ENCODE results near the gene RPS6KL1.
A peak's percentile ranks its signal among the peaks of the same experiment; 100 is the strongest.

Gene RPS6KL1

GRCh38 chr14:74912111-74912510 is 10.9 kb downstream of the RPS6KL1 start:
- no peak for DNase-seq (ENCODE audit: low read depth in 2 of 2)

- no peak for DNase-seq (ENCODE audit: low read depth in 2 of 2)
These were observed 11.4 kb downstream of the RPS6KL1 start for GRCh38 chr14:74911704-74912103.

- no peak for DNase-seq (ENCODE audit: low read depth in 2 of 2)
These were observed 11.8 kb downstream of the RPS6KL1 start for GRCh38 chr14:74911221-74911620.

DNA sequence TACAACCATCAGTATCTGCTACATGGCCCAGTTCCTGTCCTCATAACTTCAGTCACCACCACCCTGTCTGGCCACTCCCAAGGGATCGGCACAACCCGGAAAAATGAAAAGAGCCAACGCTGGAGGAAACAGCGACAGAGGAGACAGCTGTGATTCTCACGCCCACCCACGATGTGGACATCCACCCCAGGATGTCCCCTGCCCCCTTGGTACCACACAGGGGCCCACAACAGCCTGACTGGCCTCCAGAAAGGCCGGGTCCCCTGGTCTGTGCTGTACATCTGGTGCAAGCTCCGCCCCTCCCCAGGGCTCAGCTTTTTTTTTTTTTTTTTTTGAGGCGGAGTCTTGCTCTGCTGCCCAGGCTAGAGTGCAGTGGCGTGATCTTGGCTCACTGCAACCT is 12.5 kb downstream of the RPS6KL1 start:
- no peak for DNase-seq (ENCODE audit: low read depth in 2 of 2)

DNA sequence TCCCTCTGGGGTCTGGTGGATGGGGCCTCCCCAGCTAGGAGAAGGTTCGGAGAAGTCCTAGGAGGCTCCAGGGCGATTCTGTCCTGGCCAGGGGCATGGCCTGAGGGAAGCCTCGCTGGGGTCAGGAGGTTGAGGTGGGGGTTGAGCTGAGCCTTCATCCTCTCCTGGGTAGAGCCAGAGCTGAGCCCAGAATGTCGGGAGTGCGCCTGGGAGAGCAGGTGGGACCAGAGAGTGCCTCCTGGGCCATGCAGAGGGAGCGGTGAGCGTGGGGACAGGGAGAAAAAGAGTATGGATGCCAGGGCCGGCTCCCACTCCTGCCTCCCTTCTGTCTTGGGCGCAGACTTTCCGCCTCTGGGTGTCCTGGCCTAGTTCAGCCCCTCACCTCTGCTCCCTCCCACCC is 13.1 kb downstream of the RPS6KL1 start:
- DNase-seq (ENCODE audit: low read depth in 2 of 2), result no peak

DNA sequence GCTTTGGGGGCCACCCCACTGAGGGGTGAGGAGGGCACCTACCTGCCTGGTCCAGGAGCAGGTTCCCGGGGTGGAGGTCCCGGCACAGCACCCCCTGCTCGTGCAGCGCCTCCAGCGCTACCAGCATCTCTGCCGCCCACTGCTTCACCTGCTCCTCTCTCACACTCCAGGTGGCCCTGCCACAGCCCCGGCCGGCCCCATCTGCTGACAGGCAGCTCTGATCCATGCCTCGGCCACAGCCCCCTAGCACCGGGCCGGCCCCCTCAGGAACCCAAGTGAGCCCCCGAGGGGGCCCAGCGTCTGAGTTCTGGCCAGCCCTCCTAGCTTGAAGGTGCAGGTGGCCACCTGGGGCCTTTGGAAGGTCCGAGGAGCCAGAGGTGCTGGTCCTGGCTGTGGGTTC is 13.6 kb downstream of the RPS6KL1 start:
- no peak for DNase-seq (ENCODE audit: low read depth in 2 of 2)

GRCh38 chr14:74908861-74909341 is 14.2 kb downstream of the RPS6KL1 start:
- DNase-seq (ENCODE audit: low read depth in 2 of 2), result no peak

DNA sequence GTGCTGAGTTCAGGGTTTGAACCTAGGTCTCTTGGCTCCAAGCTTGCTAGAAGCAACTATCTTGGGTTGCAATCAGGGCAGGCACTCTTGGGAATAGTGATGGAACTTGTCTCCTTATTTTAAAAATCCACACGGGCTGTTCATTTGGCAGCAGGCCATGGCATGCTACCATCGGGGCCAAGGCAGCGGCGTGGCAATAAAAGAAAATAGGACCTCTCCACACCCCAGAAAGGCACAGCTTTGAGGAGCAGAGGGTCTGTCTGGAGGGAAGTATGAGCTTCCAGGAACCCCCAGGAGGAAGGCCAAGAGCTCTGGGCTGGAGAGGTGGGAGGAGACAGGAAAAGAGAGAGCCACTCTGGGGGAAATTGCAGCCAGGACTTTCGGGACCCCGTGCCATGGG is 15.3 kb downstream of the RPS6KL1 start:
- no peak for DNase-seq (ENCODE audit: low read depth in 2 of 2)

GRCh38 chr14:74906925-74907521 is 16.0 kb downstream of the RPS6KL1 start:
- no peak for DNase-seq (ENCODE audit: low read depth in 2 of 2)

DNA sequence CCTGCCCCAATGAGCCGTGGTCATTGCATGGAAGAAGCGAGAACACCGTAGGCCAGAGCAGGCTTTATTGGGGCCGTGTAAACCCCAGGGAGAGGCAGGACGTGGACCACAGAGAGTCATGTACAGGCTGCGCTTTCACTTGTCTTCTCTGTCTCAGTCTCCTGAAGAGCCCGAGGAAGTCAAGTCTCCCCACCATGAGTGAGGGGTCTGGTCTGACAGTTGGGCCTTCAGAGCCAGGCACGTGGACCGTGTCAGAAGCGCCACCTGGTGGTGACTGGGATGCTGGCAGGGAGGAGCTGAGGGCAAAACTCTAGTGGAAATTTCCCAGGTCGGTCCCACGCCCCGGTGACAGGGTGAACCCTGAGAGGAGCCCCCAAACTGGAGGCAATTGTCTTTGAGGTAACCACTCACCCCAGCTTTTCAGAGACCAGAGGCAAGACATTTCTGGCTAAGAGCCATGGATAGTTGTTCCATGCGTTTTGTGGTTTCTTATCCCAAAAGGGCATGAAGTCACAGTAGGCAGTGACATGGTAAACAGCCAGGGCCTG is 17.4 kb downstream of the RPS6KL1 start:
- peak; percentile 49 to 57 for DNase-seq (ENCODE audit: low read depth in 2 of 2)

- DNase-seq (ENCODE audit: low read depth in 2 of 2), result no peak
These were observed 18.2 kb downstream of the RPS6KL1 start for GRCh38 chr14:74904635-74905503.

GRCh38 chr14:74902941-74903705 is 19.9 kb downstream of the RPS6KL1 start:
- DNase-seq (ENCODE audit: low read depth in 2 of 2), result no peak

GRCh38 chr14:74898694-74899093 is 24.4 kb downstream of the RPS6KL1 start:
- no peak for DNase-seq (ENCODE audit: low read depth in 2 of 2)

GRCh38 chr14:74898083-74898482 is 25.0 kb downstream of the RPS6KL1 start:
- no peak for DNase-seq (ENCODE audit: low read depth in 2 of 2)

GRCh38 chr14:74897642-74898041 is 25.4 kb downstream of the RPS6KL1 start:
- DNase-seq (ENCODE audit: low read depth in 2 of 2), result no peak

DNA sequence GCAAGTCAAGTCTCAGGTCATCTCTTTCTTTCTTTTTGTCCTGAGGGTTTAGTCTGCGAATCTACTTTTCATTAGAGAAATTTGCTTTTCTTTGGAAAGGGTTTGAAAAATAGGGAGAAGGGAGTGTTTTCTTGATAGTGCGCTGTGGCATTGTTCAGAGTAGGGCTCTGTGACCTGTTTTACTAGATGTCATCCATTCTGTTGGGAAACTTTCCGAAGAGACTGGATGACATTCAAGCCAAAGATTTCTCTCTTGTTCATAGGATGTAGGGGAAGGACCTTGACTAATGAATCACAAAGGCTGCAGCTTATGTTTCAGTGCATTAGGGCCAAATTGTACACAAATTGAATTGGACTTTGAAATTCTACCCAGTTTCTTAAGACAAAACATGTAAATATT is 26.7 kb downstream of the RPS6KL1 start:
- DNase-seq (ENCODE audit: low read depth in 2 of 2), result no peak

- DNase-seq (ENCODE audit: low read depth in 2 of 2), result no peak
These were observed 29.4 kb downstream of the RPS6KL1 start for GRCh38 chr14:74893614-74894091.

GRCh38 chr14:74892745-74893144 is 30.3 kb downstream of the RPS6KL1 start:
- no peak for DNase-seq (ENCODE audit: low read depth in 2 of 2)

- DNase-seq (ENCODE audit: low read depth in 2 of 2), result no peak
These were observed 31.2 kb downstream of the RPS6KL1 start for GRCh38 chr14:74891870-74892269.

DNA sequence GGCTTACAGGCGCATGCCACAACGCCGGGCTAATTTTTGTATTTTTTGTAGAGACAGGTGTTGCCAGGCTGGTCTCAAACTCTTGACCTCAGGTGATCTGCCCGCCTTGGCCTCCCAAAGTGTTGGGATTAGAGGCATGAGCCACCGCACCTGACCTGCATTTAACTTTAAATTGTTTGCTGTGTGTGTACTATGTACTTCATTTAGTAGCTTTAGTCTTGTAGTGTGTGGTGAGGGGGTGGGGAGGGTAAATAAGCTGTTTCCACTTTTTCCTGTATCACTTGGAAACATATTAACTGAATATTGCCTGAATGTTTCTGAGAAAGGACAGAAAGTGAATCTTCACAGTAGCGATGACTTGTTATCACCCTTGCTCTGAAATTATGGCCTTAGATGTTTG is 32.8 kb downstream of the RPS6KL1 start:
- DNase-seq (ENCODE audit: low read depth in 2 of 2), result no peak

DNA sequence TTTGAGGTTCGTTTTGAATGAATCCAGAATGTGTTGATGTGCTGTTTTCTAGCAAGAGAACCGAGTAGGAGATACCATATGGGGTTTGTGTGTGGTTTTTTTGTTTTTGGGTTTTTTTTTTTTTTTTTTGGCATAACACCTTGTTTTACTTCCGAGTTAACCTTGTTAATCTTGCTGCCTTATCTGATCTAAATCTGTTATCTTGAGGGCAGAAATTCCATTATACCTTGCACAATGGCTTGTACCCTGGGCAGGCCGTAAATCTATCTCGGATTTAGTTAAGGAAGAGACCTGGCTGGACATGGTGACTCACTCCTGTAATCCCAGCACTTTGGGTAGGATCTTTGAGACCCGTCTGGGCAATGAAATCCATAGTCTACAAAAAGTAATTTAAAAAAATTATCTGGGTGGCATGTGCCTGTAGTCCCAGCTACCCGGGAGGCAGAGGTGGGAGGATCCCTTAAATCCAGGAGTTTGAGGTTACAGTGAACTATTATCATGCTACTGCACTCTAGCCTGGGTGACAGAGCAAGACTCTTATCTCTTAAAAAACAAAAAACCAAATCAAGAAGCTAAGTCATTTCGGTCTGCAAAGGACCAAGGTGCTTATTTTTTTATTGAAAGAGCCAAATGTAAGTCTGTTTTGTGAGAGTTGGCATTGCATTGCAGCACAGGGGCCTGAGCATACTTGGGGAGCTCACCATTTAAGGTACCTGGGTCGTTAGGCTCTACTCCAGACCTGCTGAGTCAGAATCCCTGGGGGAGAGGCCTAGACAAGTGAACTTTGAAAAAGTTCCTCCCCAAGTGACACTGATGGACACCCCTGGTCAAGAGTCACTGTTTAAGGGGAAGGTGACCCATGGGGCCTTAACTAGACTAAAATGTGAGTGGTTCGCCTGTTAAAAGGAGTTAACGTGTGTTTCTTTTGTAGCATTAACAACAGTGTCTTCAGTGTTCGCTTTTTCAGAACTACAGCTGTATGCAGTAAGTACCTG is 34.6 kb downstream of the RPS6KL1 start:
- DNase-seq (ENCODE audit: low read depth in 2 of 2), result no peak

Data from stimulated activated CD8-positive, alpha-beta memory T cell treated with anti-CD3 and anti-CD28 coated beads, Interleukin-15, amount 100 ng/mL, for 48 hours (primary cell).